HEK293T (cell line): ENCODE measurements around the gene PELI3.

Source experiments
- FOXK2 ChIP-seq: fragments of 450-650 bp; IDR thresholded peaks from 2 replicates; pipeline ENCODE4 v1.6.1; 2016; ENCODE audit warnings: mild to moderate bottlenecking
- SUZ12 ChIP-seq: fragments of 450-650 bp; IDR thresholded peaks from 2 replicates; pipeline ENCODE4 v1.6.1; 2016; ENCODE audit warnings: mild to moderate bottlenecking

DNA sequence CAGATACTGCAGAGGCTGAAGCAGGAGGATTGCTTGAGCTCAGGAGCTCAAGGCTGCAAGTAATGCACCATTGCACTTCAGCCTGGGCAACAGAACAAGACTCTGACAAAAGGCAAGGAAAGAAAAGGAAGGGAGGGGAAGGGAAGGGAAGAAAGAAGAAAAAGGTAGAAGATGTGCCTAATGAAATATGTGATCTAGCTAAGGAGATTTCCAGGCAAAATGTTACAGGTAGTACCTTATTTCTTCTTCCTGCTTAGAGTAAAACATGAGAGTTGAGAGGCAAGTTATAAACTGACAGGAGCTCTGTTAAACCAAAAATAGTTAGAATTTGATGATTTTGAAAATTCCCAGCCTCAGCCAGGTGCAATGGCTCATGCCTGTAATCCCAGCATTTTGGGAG lies 4.7 kb upstream of the PELI3 start:
- no peak for TF ChIP-seq FOXK2
- TF ChIP-seq SUZ12 = no peak
